Gastrocnemius medialis (tissue), 4 donors: ENCODE data around the gene COMMD7.

Experiments used
- CTCF ChIP-seq, 5 experiments: fragments of 450-650 bp in 3 of 5; fragments of 200-600 bp in 2 of 5; sonication (generic) in 2 of 5; IDR thresholded peaks in 4 of 5; conservative IDR thresholded peaks in 1 of 5; 1 replicate in 4 of 5; 2 replicates in 1 of 5; pipeline ENCODE4 v1.5.1; 2016 to 2019; ENCODE audit warnings: antibody characterized with exemption in 5 of 5, mild to moderate bottlenecking in 3 of 5, moderate library complexity in 3 of 5
- POLR2A ChIP-seq, 2 donors: fragments of 450-650 bp; IDR thresholded peaks; one replicate each; pipeline ENCODE4 v1.6.1; 2017; ENCODE audit warnings: antibody characterized with exemption in 2 of 2, mild to moderate bottlenecking in 2 of 2, moderate library complexity in 2 of 2

GRCh38 chr20:32685541-32686529, 57.4 kb downstream of the COMMD7 start:
- TF ChIP-seq CTCF (IDR thresholded peaks at IDR 0.05 in 4 of 5, conservative IDR thresholded peaks at IDR 0.05 in 1 of 5) (no peak), POLR2A (IDR thresholded peaks at IDR 0.05) (no peak)
